ENCODE measurements around the gene VWA1.
"Not testable (repeated sequence)": the region's sequence is repeated elsewhere in the genome, so short reads cannot be mapped to it uniquely, and the experiment has no call there.

VWA1 gene

GRCh38 chr1:1485755-1486317 is 50.3 kb downstream of the VWA1 start:
- not testable (repeated sequence) for DNase-seq (ENCODE audit: low spot score)

- DNase-seq (ENCODE audit: low spot score): no peak
Observed at GRCh38 chr1:1487701-1488100, 52.2 kb downstream of the VWA1 start.

DNA sequence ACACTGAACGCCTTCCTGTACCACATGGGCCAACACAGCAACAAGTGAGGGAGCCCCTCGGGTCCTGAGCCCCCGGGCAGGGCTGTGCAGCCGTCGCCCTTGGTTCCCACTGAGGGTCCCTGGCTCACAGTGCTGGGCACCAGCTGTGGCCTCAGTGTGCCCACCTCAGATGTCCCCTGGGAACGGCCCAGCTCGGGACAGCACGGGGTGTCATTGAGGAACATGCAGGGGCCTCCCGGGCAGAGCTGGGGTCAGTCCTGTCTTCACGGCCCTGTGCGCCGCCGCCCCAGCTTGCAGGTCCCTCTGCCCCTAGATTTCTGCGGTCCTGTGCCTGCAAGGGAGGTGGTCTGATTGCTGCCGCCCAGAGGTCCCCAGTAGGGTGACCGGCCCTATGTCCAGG is 53.7 kb downstream of the VWA1 start:
- no peak for DNase-seq (ENCODE audit: low spot score)

DNA sequence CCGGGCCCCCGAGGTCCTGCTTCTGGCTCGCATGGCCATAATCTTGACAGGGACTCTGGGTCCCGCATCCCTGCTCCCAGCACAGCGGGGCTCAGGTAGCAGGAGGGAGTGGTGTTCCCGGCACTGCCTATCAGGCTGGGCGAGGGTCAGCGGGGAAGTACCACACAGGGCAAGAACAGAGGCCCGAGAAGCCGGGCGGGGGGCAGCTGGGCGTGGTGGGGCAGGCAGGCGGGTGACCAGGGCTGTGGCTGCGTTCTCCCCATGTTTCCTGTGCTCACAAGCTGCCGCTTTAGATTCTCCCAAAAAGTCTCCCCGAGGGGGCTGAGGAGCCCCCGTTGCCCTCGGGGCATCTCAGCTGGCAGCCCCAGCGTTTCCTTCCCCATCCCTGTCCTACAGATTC is 54.4 kb downstream of the VWA1 start:
- no peak for DNase-seq (ENCODE audit: low spot score)

- DNase-seq (ENCODE audit: low spot score): no peak
Observed at GRCh38 chr1:1490633-1491230, 55.2 kb downstream of the VWA1 start.

DNA sequence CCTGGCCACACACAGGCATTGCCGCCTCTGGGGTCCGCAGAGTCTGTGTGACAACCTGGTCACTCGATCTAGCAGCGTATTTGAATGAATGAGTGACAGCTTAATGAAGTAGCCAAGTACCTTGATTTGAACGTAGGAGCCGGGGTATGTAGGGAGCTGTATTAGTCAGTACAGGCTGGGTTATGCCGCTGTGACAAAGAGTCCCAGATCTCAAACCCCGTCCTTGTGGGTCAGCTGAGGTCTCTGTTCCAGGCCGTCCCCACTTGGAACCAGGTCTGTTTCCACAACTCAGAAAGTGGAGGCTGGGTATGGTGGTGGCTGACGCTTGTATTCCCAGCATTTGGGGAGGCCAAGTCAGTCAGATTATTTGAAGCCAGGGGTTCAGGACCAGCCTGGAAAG is 56.1 kb downstream of the VWA1 start:
- DNase-seq (ENCODE audit: low spot score): no peak
